Measurements from ENCODE around the gene GLRX3. TPM values are rescaled to one million over a fixed set of nuclear protein-coding genes. Genes with fewer than 3 reads are reported as not detected.

GLRX3 gene
- total and polyA plus RNA-seq, 4 donors, result 37.6 to 71.1 (median 57.5) TPM

GRCh38 chr10:130181858-130182257 lies 45.7 kb downstream of the GLRX3 start:
- TF ChIP-seq CTCF (IDR thresholded peaks at IDR 0.05; ENCODE audit: control extremely low read depth, extremely low read depth), result no peak
- Histone ChIP-seq H3K9me3 (ENCODE audit: control insufficient read depth in 4 of 4, insufficient read depth in 3 of 4, low read length in 3 of 4) (no peaks in the 10 kb centered on the region), H3K4me1 (ENCODE audit: control insufficient read depth in 5 of 5, insufficient read depth in 5 of 5, low read length in 5 of 5) (peaks cover 0 to 4% (median 0%) of the 10 kb centered on the region in 5 donors), H3K36me3 (ENCODE audit: control insufficient read depth in 4 of 4, insufficient read depth in 4 of 4, low read length in 4 of 4) (peaks cover 26 to 37% (median 35%) of the 10 kb centered on the region in 4 donors), H3K27me3 (ENCODE audit: control insufficient read depth in 3 of 3, insufficient read depth in 3 of 3, low read length in 2 of 3) (no peaks in the 10 kb centered on the region), H3K27ac (ENCODE audit: low read depth in 1 of 2, low read length in 1 of 2) (no peak overlapping the region), H3K9ac (ENCODE audit: insufficient read depth in 1 of 2, low read length in 2 of 2) (peak overlapping the region in 1 of 2 donors; percentile 8), H3K4me3 (no peak overlapping the region)
- ATAC-seq (ENCODE audit: insufficient read depth, low FRiP score) (no peak), DNase-seq (no peak)
- 84 to 87% methylated on average over 5 of the region's 5 CpGs for WGBS, 2 donors

GRCh38 chr10:130185591-130185990 lies 49.4 kb downstream of the GLRX3 start:
- ATAC-seq (ENCODE audit: insufficient read depth, low FRiP score) (no peak), DNase-seq (no peak)
- TF ChIP-seq CTCF (IDR thresholded peaks at IDR 0.05; ENCODE audit: control extremely low read depth, extremely low read depth), result no peak
- Histone ChIP-seq H3K4me3 (no peak overlapping the region), H3K36me3 (ENCODE audit: control insufficient read depth in 4 of 4, insufficient read depth in 4 of 4, low read length in 4 of 4) (peaks cover 15 to 33% (median 25%) of the 10 kb centered on the region in 4 donors), H3K4me1 (ENCODE audit: control insufficient read depth in 5 of 5, insufficient read depth in 5 of 5, low read length in 5 of 5) (peaks cover 0 to 8% (median 0%) of the 10 kb centered on the region in 5 donors), H3K9ac (ENCODE audit: insufficient read depth in 1 of 2, low read length in 2 of 2) (no peak overlapping the region), H3K27me3 (ENCODE audit: control insufficient read depth in 3 of 3, insufficient read depth in 3 of 3, low read length in 2 of 3) (no peaks in the 10 kb centered on the region), H3K9me3 (ENCODE audit: control insufficient read depth in 4 of 4, insufficient read depth in 3 of 4, low read length in 3 of 4) (no peaks in the 10 kb centered on the region), H3K27ac (ENCODE audit: low read depth in 1 of 2, low read length in 1 of 2) (no peak overlapping the region)
- WGBS, 2 donors, result 94 to 95% methylated on average over 11 of the region's 11 CpGs

GRCh38 chr10:130188195-130189175 lies 52.3 kb downstream of the GLRX3 start:
- H3K4me3 ChIP-seq, result no peak overlapping the region
- no peak overlapping the region for H3K27ac ChIP-seq (ENCODE audit: low read depth in 1 of 2, low read length in 1 of 2)
- ATAC-seq (ENCODE audit: insufficient read depth, low FRiP score) (no peak), DNase-seq (no peak)
- peaks cover 0 to 2% (median 0%) of the 10 kb centered on the region in 4 donors for H3K9me3 ChIP-seq (ENCODE audit: control insufficient read depth in 4 of 4, insufficient read depth in 3 of 4, low read length in 3 of 4)
- H3K4me1 ChIP-seq (ENCODE audit: control insufficient read depth in 5 of 5, insufficient read depth in 5 of 5, low read length in 5 of 5), result peaks cover 0 to 9% (median 0%) of the 10 kb centered on the region in 5 donors
- peaks cover 9 to 21% (median 14%) of the 10 kb centered on the region in 4 donors for H3K36me3 ChIP-seq (ENCODE audit: control insufficient read depth in 4 of 4, insufficient read depth in 4 of 4, low read length in 4 of 4)
- WGBS, 2 donors, result 94 to 96% methylated on average over 28 of the region's 28 CpGs
- TF ChIP-seq CTCF (IDR thresholded peaks at IDR 0.05; ENCODE audit: control extremely low read depth, extremely low read depth), result no peak
- no peak overlapping the region for H3K9ac ChIP-seq (ENCODE audit: insufficient read depth in 1 of 2, low read length in 2 of 2)
- H3K27me3 ChIP-seq (ENCODE audit: control insufficient read depth in 3 of 3, insufficient read depth in 3 of 3, low read length in 2 of 3), result no peaks in the 10 kb centered on the region

Data from lung (tissue), 12 donors.